Head of caudate nucleus (tissue), 42 donors: ENCODE data around the gene BTG4.
A peak's percentile ranks its signal among the peaks of the same experiment; 100 is the strongest.

ENCODE experiments used
- DNase-seq, 42 donors: peaks; one replicate each; pipeline versions ENCODE4 v3.0.0 to v3.0.0-alpha.2; 2020 to 2021; ENCODE audit warnings: mixed read lengths in 7 of 42
- intact Hi-C: fragments of 100-400 bp; cut with DNase I; formaldehyde crosslinking; loops from one replicate; pipeline ENCODE4 v1.15.0; 2022

BTG4 gene

DNA sequence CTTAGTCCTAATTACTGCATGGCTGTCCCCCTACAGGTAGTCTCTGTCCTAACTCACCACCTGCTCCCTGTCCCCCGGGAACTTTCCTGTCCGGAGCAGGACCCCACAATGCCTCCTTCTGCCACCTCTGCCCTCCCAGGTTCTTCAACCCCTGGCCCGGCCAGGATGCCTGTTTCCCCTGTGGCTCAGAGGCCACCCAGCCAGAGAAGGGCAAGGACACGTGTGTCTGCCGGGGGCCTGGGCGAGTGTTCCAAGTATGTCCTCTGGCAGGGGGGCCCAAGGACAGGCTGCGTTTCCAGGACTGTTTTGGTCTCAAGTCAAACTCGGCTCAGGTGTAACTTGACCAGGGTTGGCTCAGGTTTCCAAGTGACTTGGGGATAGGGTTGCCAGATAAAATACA lies 63.8 kb downstream of the BTG4 start:
- peak in 2 of 42 donors; percentile 22 to 45 for DNase-seq
- intact Hi-C loops, result loop anchor here (10.0 kb wide), 1 partner anchor 994 kb away; no protein-coding TSS in a partner anchor

DNA sequence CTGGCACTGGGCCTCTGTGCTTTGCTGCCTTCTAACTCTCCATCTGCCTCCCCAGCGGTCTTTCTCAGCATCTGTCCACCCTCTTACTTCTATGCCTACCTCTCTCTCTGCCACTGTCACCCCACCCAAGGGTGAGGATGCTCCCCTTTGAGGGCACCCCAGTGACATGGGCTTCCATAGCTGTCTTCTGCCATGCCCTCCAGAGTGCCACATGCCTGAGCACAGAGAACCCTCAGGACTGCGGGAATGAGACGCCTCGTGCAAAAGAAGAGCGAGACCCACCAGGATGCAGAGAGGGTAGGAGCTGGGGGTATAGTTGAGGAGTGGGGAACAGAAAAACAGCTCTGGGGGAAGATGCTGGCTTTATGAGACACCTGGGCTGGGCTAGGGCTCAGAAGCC lies 64.3 kb downstream of the BTG4 start:
- intact Hi-C loops, result loop anchor here (10.0 kb wide), 1 partner anchor 993 kb away; no protein-coding TSS in a partner anchor

DNA sequence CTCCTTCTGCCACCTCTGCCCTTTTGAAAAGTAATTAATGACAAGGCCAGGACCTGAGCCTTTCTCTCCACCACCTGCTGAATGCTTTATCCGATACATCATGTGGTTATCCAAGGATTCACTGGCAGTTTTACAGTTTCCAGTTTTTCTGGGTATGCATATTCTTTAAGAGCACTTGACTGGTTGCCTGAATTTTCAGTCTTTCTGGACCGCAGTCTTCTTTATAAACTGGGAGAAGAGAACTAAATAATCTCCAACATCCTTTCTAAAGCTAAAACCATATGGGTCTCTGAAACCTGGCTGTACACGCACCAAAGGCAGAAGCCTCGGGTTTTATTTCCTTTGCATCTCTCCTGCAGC lies 65.1 kb downstream of the BTG4 start:
- no peak for DNase-seq
- intact Hi-C loops, result loop anchor here (10.0 kb wide), 1 partner anchor 992 kb away; no protein-coding TSS in a partner anchor

More for the DNA sequence above, 64.3 kb downstream of the BTG4 start:
- peak in 1 of 42 donors; percentile 32 for DNase-seq

DNA sequence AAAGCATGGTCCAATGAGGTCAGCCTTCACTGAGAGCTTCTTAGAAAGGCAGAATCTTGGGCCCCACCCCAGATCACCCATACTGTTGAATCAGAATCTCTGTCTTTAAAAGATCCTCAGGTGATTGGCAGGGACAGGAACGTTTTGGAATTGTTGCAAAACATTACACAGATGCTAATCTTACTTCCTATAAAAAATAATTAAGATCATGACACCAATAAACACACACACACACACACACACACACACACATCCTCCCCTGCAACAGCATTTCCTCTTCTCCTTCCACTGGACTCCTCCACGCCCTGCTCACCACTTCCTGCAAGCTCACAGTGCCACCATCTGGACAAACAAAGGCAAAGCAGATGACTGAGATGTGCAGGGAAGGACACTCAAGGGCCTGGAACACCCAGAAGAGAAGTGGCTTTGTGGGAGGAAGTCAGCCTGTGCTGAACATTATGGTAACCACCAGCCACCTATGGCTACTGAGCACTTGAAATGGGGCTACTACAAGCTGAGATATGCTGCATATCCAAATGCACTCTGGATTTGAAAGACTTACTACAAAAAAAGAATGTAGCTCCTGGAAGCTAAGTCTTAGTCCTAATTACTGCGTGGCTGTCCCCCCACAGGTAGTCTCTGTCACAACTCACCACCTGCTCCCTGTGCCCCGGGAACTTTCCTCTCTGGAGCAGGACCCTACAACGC lies 65.6 kb downstream of the BTG4 start:
- intact Hi-C loops, result loop anchor here (10.0 kb wide), 1 partner anchor 992 kb away; no protein-coding TSS in a partner anchor
- peak; percentile 56 to 94 (median 84) for DNase-seq

DNA sequence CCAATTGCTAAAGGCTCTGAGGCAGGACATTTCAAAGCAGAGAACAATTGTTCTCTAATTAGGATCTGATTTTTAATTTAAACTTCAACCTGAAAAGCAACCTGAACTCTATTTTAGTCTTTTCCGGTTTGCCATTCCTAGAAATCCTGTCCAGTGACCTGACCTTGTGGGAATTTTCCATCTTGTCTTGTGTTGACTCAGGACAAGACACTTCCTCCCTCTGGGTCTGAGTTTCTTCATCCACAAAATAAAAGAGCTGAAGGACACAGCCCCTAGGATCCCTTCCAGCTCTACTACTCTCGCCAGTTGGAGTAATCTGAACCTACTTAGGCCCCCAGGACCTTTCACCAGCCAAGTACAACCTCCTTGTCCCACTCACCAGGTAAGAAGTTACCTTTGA lies 66.6 kb downstream of the BTG4 start:
- intact Hi-C loops, result loop anchor here (2.0 to 10.0 kb wide), 2 partner anchors 165 to 991 kb away; no protein-coding TSS in a partner anchor
- no peak for DNase-seq
